ENCODE results near the gene PGAP1.

The PGAP1 gene

GRCh38 chr2:196884368-196884767 lies 42.1 kb downstream of the PGAP1 start:
- no peak overlapping the region for H3K27ac ChIP-seq
- TF ChIP-seq, protein P1, sequence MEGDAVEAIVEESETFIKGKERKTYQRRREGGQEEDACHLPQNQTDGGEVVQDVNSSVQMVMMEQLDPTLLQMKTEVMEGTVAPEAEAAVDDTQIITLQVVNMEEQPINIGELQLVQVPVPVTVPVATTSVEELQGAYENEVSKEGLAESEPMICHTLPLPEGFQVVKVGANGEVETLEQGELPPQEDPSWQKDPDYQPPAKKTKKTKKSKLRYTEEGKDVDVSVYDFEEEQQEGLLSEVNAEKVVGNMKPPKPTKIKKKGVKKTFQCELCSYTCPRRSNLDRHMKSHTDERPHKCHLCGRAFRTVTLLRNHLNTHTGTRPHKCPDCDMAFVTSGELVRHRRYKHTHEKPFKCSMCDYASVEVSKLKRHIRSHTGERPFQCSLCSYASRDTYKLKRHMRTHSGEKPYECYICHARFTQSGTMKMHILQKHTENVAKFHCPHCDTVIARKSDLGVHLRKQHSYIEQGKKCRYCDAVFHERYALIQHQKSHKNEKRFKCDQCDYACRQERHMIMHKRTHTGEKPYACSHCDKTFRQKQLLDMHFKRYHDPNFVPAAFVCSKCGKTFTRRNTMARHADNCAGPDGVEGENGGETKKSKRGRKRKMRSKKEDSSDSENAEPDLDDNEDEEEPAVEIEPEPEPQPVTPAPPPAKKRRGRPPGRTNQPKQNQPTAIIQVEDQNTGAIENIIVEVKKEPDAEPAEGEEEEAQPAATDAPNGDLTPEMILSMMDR (conservative IDR thresholded peaks at IDR 0.05), result no peak
- TF ChIP-seq ZFX (IDR thresholded peaks at IDR 0.05), result no peak

- TF ChIP-seq, protein P1 (conservative IDR thresholded peaks at IDR 0.05), result no peak
- TF ChIP-seq ZFX (IDR thresholded peaks at IDR 0.05), result no peak
Measured at GRCh38 chr2:196876364-196876763, 50.1 kb downstream of the PGAP1 start.

GRCh38 chr2:196875414-196875813 lies 51.1 kb downstream of the PGAP1 start:
- no peak for TF ChIP-seq ZFX (IDR thresholded peaks at IDR 0.05)
- TF ChIP-seq, protein P1 (conservative IDR thresholded peaks at IDR 0.05), result no peak
- no peak overlapping the region for H3K27ac ChIP-seq

More at GRCh38 chr2:196876364-196876763, 50.1 kb downstream of the PGAP1 start:
- no peak overlapping the region for H3K27ac ChIP-seq

DNA sequence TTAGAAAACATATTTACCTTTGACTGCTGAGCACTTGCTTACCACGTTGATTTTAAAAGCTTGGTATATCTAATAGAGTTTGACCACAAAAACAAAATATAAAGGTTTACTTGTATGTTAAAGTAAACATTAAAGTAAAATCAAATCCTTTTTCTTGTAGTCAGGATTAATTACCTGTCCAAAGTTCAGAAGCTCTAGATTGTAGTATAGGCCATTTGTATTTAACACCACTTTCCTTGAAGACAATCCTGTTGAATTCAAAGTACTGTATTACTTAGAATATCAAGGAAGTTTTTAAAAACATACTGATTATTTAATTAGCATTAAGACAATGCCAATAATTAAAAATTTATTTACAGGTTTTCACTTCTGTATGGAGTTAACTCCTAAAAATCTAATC lies 53.0 kb downstream of the PGAP1 start:
- no peak overlapping the region for H3K27ac ChIP-seq
- TF ChIP-seq, protein P1 (conservative IDR thresholded peaks at IDR 0.05), result no peak
- TF ChIP-seq ZFX (IDR thresholded peaks at IDR 0.05), result no peak

DNA sequence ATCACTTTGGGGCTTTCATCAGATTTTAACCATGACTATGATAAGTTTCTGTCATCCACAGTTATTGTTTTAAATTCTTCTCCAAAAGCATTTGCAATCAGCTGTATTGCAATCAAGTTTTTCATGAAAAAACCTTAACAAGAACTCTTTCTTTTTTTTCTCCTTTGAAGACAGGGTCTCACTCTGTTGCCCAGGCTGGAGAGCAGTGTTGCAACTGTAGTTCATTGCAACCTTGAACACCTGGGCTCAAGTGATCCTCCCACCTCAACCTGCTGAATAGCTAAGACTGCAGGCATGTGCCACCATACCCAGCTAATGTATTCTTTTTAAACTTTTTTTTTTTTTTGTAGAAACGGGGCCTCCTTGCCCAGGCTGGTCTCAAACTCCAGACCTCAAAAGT lies 71.9 kb downstream of the PGAP1 start:
- TF ChIP-seq ZFX (IDR thresholded peaks at IDR 0.05), result no peak
- TF ChIP-seq, protein P1 (conservative IDR thresholded peaks at IDR 0.05), result no peak
- H3K27ac ChIP-seq, result no peak overlapping the region

- TF ChIP-seq, protein P1 (conservative IDR thresholded peaks at IDR 0.05), result no peak
- TF ChIP-seq ZFX (IDR thresholded peaks at IDR 0.05), result no peak
- no peak overlapping the region for H3K27ac ChIP-seq
Measured at GRCh38 chr2:196853301-196854087, 73.0 kb downstream of the PGAP1 start.

DNA sequence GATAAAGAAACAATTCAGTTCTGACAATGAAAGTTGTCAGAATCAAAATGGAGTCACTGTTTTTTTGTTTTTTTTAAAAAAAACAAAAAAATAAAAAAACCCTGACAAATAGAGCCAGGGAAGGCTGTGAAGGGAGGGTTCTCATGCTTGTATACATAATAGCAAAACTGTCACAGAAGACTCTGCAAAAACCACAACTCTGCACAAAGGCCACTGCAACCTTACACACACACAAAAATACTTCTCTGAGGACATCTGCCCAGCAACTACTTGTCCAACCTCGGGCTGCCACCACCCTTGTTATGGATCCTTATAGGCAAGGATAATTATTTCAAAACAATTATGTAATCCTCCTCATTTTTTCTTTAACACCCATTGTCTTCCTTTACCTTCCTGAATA lies 75.4 kb downstream of the PGAP1 start:
- H3K27ac ChIP-seq, result no peak overlapping the region
- TF ChIP-seq, protein P1 (conservative IDR thresholded peaks at IDR 0.05), result no peak
- TF ChIP-seq ZFX (IDR thresholded peaks at IDR 0.05), result no peak

Measured in C4-2B (cell line).